HepG2 (cell line): Measurements from ENCODE around the gene SLC39A8. TPM values are rescaled to one million over a fixed set of nuclear protein-coding genes. Genes with fewer than 3 reads are reported as not detected.

Source experiments
- ATAC-seq: fragments of 200-7000 bp; cut with Tn5 transposase; 3 replicates; pipeline ENCODE4 v1.9.1; 2020; ENCODE audit warnings: mild to moderate bottlenecking, moderate library complexity
- BruUV-seq: library from RNA; stranded (reverse); fragments of 400-500 nt; replicated peaks from 2 replicates; lab custom pipeline; 2021; lab: Mats Ljungman, UMichigan
- CTCF ChIA-PET: fragments of 300-600 bp; formaldehyde crosslinking; extraction: SDS; loops from one replicate; lab custom pipeline; 2021; ENCODE audit warnings: low total read pairs, inconsistent platforms, low intra/inter-chr PET ratio; lab: Yijun Ruan, JAX
- POLR2A ChIA-PET: fragments of 350-600 bp; sonication (Branson Sonifier 250); formaldehyde crosslinking; loops from one replicate; lab custom pipeline; 2020; ENCODE audit warnings: antibody characterized with exemption, inconsistent platforms; lab: Yijun Ruan, JAX
- DNase-seq: peaks from one replicate; pipeline ENCODE4 v3.0.0-alpha.2; 2015; ENCODE audit warnings: low spot score
- FAIRE-seq: peaks from 3 replicates; lab custom pipeline; 2011; peaks lifted over from hg19 to GRCh38; lab: Jason Lieb, UNC
- H2AFZ ChIP-seq: one replicate; pipeline ENCODE4 v1.6.1; 2011; ENCODE audit warnings: low read length, inconsistent platforms
- H3K27ac ChIP-seq: fragments of 300-600 bp; 3 replicates; pipeline ENCODE4 v1.8.0; 2011; ENCODE audit warnings: mixed run types, mild to moderate bottlenecking, mixed read lengths, low read length, inconsistent platforms; ENCODE audit not compliant: insufficient read depth; ENCODE audit errors: extremely low read length
- H3K27me3 ChIP-seq, 2 experiments: fragments of 200-600 bp in 1 of 2; 2 replicates in 1 of 2; 3 replicates in 1 of 2; pipeline versions ENCODE4 v1.6.0 to v1.8.0; 2011; ENCODE audit warnings: low read length in 2 of 2, mild to moderate bottlenecking in 2 of 2, moderate library complexity in 2 of 2, inconsistent platforms in 1 of 2; ENCODE audit not compliant: insufficient read depth in 2 of 2, control insufficient read depth in 1 of 2
- H3K36me3 ChIP-seq, 2 experiments: fragments of 200-600 bp in 1 of 2; replicated peaks in 1 of 2; 2 replicates in 1 of 2; 3 replicates in 1 of 2; pipeline versions ENCODE4 v1.5.1 to v1.8.0; 2011; ENCODE audit warnings: low read length in 2 of 2, inconsistent platforms in 1 of 2; ENCODE audit not compliant: insufficient read depth in 2 of 2, control insufficient read depth in 1 of 2
- H3K4me1 ChIP-seq: 2 replicates; pipeline ENCODE4 v1.5.1; 2012; ENCODE audit warnings: low read length, inconsistent platforms; ENCODE audit not compliant: insufficient read depth
- H3K4me2 ChIP-seq: 2 replicates; pipeline ENCODE4 v1.6.0; 2011; ENCODE audit warnings: low read depth, low read length, inconsistent platforms
- H3K4me3 ChIP-seq, 3 experiments: fragments of 200-600 bp in 1 of 3; sonication (generic), shearing (Covaris generic) in 1 of 3; replicated peaks in 1 of 3; 2 replicates each; pipeline ENCODE4 v1.5.1; 2011 to 2016; ENCODE audit warnings: low read length in 3 of 3, inconsistent platforms in 2 of 3, low read depth in 2 of 3, mild to moderate bottlenecking in 2 of 3, control low read depth in 1 of 3, mixed read lengths in 1 of 3; ENCODE audit not compliant: insufficient read depth in 1 of 3
- H3K79me2 ChIP-seq: one replicate; pipeline ENCODE4 v1.6.1; 2011; ENCODE audit warnings: low read length, inconsistent platforms; ENCODE audit not compliant: insufficient read depth
- H3K9ac ChIP-seq: 2 replicates; pipeline ENCODE4 v1.6.0; 2011; ENCODE audit warnings: mild to moderate bottlenecking, low read depth, low read length, inconsistent platforms; ENCODE audit not compliant: insufficient read depth
- H3K9me3 ChIP-seq: 2 replicates; pipeline ENCODE4 v1.5.1; 2012; ENCODE audit warnings: mild to moderate bottlenecking, low read length
- H4K20me1 ChIP-seq: 2 replicates; pipeline ENCODE4 v1.6.0; 2011; ENCODE audit warnings: inconsistent platforms, mild to moderate bottlenecking, low read length, moderate library complexity; ENCODE audit not compliant: insufficient read depth
- ATF3 ChIP-seq: sonication (generic); formaldehyde crosslinking; IDR thresholded peaks from 2 replicates; pipeline ENCODE4 v1.4.0; 2020; ENCODE audit warnings: missing genetic modification reagents
- CAMTA2 ChIP-seq: sonication (generic); formaldehyde crosslinking; IDR thresholded peaks from 2 replicates; pipeline ENCODE4 v1.4.0; 2020; ENCODE audit warnings: mild to moderate bottlenecking, missing genetic modification reagents, borderline replicate concordance
- ELK4 ChIP-seq: sonication (generic); formaldehyde crosslinking; IDR thresholded peaks from 2 replicates; pipeline ENCODE4 v1.9.0; 2021; ENCODE audit warnings: missing genetic modification reagents, borderline replicate concordance
- FIP1L1 ChIP-seq: fragments of 200-400 bp; formaldehyde crosslinking; IDR thresholded peaks from 2 replicates; pipeline ENCODE4 v1.6.1; 2018; ENCODE audit warnings: low read depth, mild to moderate bottlenecking, low read length, moderate library complexity, borderline replicate concordance; ENCODE audit not compliant: insufficient read depth
- MAFF ChIP-seq: IDR thresholded peaks from 2 replicates; pipeline ENCODE4 v1.6.1; 2011; ENCODE audit warnings: low read depth, low read length, improper control_type of control experiment
- NR2F2 ChIP-seq: IDR thresholded peaks from 2 replicates; pipeline ENCODE4 v1.6.1; 2012; ENCODE audit warnings: low read depth, inconsistent platforms, borderline replicate concordance
- PAX8 ChIP-seq: sonication (generic); formaldehyde crosslinking; IDR thresholded peaks from 2 replicates; pipeline ENCODE4 v1.8.0; 2022; ENCODE audit warnings: mild to moderate bottlenecking, missing genetic modification reagents, borderline replicate concordance
- REL ChIP-seq: sonication (generic); formaldehyde crosslinking; conservative IDR thresholded peaks from 2 replicates; pipeline ENCODE4 v1.8.0; 2022; ENCODE audit warnings: mild to moderate bottlenecking, missing genetic modification reagents, moderate library complexity
- TAF15 ChIP-seq: fragments of 200-400 bp; formaldehyde crosslinking; IDR thresholded peaks from one replicate; pipeline ENCODE4 v1.6.1; 2018; ENCODE audit warnings: mild to moderate bottlenecking, low read depth, low read length; ENCODE audit not compliant: poor library complexity, severe bottlenecking
- TFAP4 ChIP-seq: sonication (generic); IDR thresholded peaks from 2 replicates; pipeline ENCODE4 v1.6.1; 2016; ENCODE audit warnings: low read depth, borderline replicate concordance
- ZBTB3 ChIP-seq: sonication (generic); formaldehyde crosslinking; IDR thresholded peaks from 2 replicates; pipeline ENCODE4 v1.4.0; 2020; ENCODE audit warnings: low read depth, mild to moderate bottlenecking, moderate library complexity, missing genetic modification reagents, borderline replicate concordance
- ZC3H13 ChIP-seq: sonication (generic); formaldehyde crosslinking; IDR thresholded peaks from 2 replicates; pipeline ENCODE4 v1.8.1; 2023; ENCODE audit warnings: mild to moderate bottlenecking, missing genetic modification reagents, moderate library complexity
- ZNF136 ChIP-seq: sonication (generic); formaldehyde crosslinking; IDR thresholded peaks from 2 replicates; pipeline ENCODE4 v1.8.1; 2022; ENCODE audit warnings: low read depth, mild to moderate bottlenecking, moderate library complexity, missing genetic modification reagents
- ZNF292 ChIP-seq: sonication (generic); formaldehyde crosslinking; IDR thresholded peaks from 2 replicates; pipeline ENCODE4 v1.8.1; 2022; ENCODE audit warnings: mild to moderate bottlenecking, low read depth, missing genetic modification reagents, borderline replicate concordance
- ZNF510 ChIP-seq: sonication (generic); formaldehyde crosslinking; IDR thresholded peaks from 2 replicates; pipeline ENCODE4 v1.4.0; 2020; ENCODE audit warnings: low read depth, mild to moderate bottlenecking, missing genetic modification reagents
- ZNF513 ChIP-seq: sonication (generic); formaldehyde crosslinking; conservative IDR thresholded peaks from 2 replicates; pipeline ENCODE4 v1.5.0; 2020; ENCODE audit warnings: missing genetic modification reagents
- ZNF773 ChIP-seq: sonication (generic); formaldehyde crosslinking; IDR thresholded peaks from 2 replicates; pipeline ENCODE4 v1.4.0; 2020; ENCODE audit warnings: missing genetic modification reagents, borderline replicate concordance
- ZSCAN30 ChIP-seq: sonication (generic); formaldehyde crosslinking; IDR thresholded peaks from 2 replicates; pipeline ENCODE4 v1.5.0; 2020; ENCODE audit warnings: mild to moderate bottlenecking, missing genetic modification reagents
- WGBS: methylation state at CpG from one replicate; pipeline ENCODE4 v1.1.6; 2017; ENCODE audit warnings: low lambda C conversion rate; 5-methylcytosine and 5-hydroxymethylcytosine counted together
- in situ Hi-C: cut with HindIII; loops from 2 replicates; pipeline ENCODE4 v1.10.0; 2017; ENCODE audit warnings: low pct_unique_long_range_greater_than_20kb; ENCODE audit not compliant: extremely low pct_ligation_motif_present
- intact Hi-C: fragments of 100-400 bp; cut with micrococcal nuclease; formaldehyde crosslinking; loops from one replicate; pipeline ENCODE4 v1.10.0; 2022; ENCODE audit not compliant: unreplicated experiment
- polyA plus RNA-seq, 8 experiments: library from polyadenylated mRNA; depleted of rRNA in 3 of 8; stranded (reverse) in 7 of 8; unstranded in 1 of 8; fragments of >200 nt; fragmentation: Illumina TruSeq in 4 of 8; extraction: Trizol in 4 of 8; gene quantifications; 2 replicates each; pipeline versions ENCODE4 v1.2.1 to v1.2.3, GENCODE V29; 2011 to 2016; ENCODE audit warnings: low read depth in 4 of 8, missing spikeins in 1 of 8, mixed read lengths in 1 of 8; ENCODE audit not compliant: insufficient read depth in 1 of 8
- total RNA-seq, 5 experiments: library from RNA; depleted of rRNA; stranded (reverse); fragments of >200 nt; fragmentation: Illumina TruSeq; extraction: Trizol; gene quantifications; 2 replicates each; pipeline ENCODE4 v1.2.3, GENCODE V29; 2016; ENCODE audit warnings: low read depth in 1 of 5
- TF ChIP-seq, protein P1 (sequence below): sonication (generic); formaldehyde crosslinking; IDR thresholded peaks from 2 replicates; pipeline ENCODE4 v1.8.0; 2022; ENCODE audit warnings: missing genetic modification reagents, low read depth, mild to moderate bottlenecking, borderline replicate concordance

Gene SLC39A8
- total and polyA plus RNA-seq, 2 of the 13 experiments (the other 11 are each of a cell fraction or from before 2014, with no cell fraction given) = 0.22 to 0.38 TPM

DNA sequence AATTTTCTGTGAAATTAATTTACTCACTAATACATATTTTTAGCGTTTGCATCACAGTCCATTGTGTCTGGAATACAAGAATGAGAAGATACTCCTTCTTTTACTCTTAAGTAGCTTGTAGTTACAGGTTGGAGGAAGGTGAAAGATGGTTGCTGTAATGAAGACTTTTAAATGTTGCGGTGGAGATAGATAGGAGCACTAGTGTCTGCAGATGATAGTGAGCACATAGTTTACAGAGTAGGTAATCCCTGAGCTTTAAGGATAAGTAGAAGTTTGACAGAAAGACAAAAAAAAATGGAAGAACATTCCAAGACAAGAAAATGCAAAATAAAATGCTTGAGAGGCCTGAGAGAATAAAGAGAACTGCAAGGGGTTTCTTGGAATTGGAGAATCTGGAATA lies 5.4 kb upstream of the SLC39A8 start:
- no TSS peak for BruUV-seq
- no peak for DNase-seq
- Histone ChIP-seq H3K9me3 (no peaks in the 10 kb centered on the region), H3K27ac (no peak overlapping the region), H3K4me2 (no peak overlapping the region), H3K27me3 (peaks cover 0 to 7% of the 10 kb centered on the region in 2 experiments; a peak in 2 of 5 replicates), H4K20me1 (no peaks in the 10 kb centered on the region), H2AFZ (no peak overlapping the region), H3K4me1 (peaks cover 4% of the 10 kb centered on the region), H3K9ac (no peak overlapping the region), H3K36me3 (no peaks in the 10 kb centered on the region), H3K4me3 (no peak overlapping the region), H3K79me2 (no peaks in the 10 kb centered on the region)
- in situ Hi-C loops = no loop called here
- CTCF ChIA-PET = no interaction called here
- intact Hi-C loops = no loop called here
- 64% methylated on average over 2 of the region's 2 CpGs for WGBS
- POLR2A ChIA-PET = no interaction called here
- FAIRE-seq = no peak
- ATAC-seq = no peak
- TF ChIP-seq NR2F2 (no peak), PAX8 (no peak), ZC3H13 (CRISPR knock-in tag) (no peak), ATF3 (no peak), TFAP4 (no peak), ZNF136 (no peak), ELK4 (no peak), ZNF292 (CRISPR knock-in tag) (no peak), MAFF (no peak), REL (CRISPR knock-in tag) (no peak), ZSCAN30 (no peak), ZBTB3 (CRISPR knock-in tag) (no peak), ZNF510 (CRISPR knock-in tag) (no peak), ZNF513 (CRISPR knock-in tag) (no peak), CAMTA2 (CRISPR knock-in tag) (no peak), ZNF773 (no peak), TAF15 (no peak), FIP1L1 (no peak)
- TF ChIP-seq, protein P1, sequence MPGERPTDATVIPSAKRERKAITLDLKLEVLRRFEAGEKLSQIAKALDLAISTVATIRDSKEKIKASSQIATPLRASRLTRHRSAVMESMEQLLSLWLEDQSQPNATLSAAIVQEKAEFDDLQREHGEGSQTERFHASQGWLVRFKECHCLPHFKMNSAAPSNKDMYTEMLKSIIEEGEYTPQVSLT (CRISPR knock-in tag) = no peak
